GM19238 (cell line): ENCODE data around the gene CAB39.

Experiments used
- DNase-seq: peaks from one replicate; pipeline ENCODE4 v3.0.0; 2011; ENCODE audit warnings: low spot score; ENCODE audit not compliant: insufficient read length

CAB39 gene

GRCh38 chr2:230712443-230713330, at the start of gene CAB39:
TSS of gene CAB39 (plus strand) at chr2:230712842. CDS start at chr2:230760002, 47,160 bp downstream.
- DNase-seq, result peak; percentile 88

DNA sequence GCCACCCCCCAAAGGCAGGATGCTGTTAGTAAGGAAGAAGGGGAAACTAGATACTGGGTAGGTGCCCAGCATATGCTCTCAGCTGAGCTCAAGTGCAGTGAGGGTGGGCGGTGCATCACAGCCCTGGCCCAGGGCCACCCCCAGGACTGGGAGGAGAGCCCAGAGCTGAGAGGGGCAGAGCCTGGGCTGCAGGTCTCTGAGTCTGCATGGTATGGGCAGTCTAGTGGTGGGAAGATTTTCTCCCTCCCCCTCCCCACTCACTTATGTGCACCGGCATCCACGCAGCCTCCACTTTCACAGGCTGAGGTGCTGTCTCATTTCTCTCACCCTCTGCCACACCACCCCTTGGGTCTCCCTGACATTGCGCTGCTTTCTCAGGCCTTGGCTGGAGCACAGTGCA, 48.5 kb upstream of the CAB39 start:
- DNase-seq, result no peak

DNA sequence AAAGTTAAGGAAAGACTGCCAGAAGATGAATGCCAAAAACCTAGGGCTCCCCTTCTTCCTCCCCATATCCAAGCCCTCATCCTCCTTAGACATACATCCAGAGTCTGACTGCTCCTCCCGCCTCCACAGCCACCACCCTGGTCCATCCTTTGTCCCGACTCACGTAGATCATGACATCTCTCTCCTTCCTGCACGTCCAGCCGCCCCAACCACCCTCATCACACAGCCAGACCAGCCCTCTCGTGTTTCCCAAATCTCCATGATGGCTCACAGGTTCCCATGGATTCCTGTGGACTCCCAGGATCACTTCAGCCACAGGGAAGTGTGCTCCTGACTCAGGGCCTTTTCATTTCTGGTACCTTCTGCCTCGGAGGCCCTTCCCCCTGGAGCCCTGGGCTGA, 47.8 kb upstream of the CAB39 start:
- DNase-seq, result no peak

GRCh38 chr2:230665263-230665691, 47.4 kb upstream of the CAB39 start:
- DNase-seq, result no peak

DNA sequence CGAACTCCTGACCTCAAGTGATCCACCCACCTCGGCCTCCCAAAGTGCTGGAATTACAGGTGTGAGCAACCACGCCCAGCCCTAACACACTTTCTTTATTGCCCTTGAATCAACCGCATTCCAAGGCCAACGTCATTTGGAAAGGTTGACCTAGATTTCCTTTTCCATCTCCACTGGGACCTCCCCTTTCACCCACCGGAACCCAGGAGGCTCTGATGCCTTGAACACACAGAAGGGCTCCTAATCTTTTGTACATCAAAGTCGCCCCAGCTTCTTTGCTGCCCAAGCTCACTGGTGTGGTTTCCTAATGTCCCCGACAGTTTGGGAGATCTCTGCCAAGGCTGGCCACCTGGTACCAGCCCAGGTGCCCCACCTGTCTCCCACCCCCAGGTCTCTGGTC, 46.2 kb upstream of the CAB39 start:
- DNase-seq, result no peak

DNA sequence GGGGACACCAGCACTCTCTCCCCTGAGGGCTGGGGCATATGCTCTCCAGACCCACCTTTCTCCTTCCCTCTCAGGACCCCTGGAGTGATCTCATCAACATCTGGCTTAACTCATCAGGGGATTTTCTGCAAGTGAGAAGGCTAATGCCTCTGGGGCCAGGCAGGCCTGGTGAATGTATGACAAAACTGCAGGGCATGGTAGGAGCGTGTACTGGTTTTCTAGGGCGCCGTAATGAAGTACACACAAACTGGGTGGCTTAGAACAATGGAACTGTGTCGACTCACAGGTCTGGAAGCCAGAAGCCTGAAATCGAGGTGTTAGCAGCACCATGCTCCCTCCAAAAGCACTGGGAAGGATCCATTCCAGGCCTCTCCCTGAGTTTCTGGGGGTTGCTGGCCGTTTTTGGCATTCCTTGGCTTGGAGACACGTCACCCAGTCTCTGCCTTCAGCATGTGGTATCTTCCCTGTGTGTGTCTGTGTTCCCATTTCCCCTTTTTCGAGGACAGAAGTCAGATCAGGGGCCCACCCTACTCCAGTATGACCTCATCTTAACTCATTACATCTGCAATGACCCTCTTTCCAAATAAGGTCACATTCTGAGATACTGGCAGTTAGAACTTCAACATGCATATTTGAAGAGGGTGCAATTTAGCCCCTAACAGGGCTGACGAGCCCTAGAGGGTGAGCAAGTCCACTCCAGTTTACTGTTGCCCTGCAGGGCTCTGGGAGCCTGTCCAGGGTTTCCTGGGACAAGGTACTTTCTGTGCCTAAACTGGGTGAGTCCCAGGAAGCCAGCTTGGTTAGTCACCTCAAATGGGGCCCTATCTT, 45.5 kb upstream of the CAB39 start:
- no peak for DNase-seq

DNA sequence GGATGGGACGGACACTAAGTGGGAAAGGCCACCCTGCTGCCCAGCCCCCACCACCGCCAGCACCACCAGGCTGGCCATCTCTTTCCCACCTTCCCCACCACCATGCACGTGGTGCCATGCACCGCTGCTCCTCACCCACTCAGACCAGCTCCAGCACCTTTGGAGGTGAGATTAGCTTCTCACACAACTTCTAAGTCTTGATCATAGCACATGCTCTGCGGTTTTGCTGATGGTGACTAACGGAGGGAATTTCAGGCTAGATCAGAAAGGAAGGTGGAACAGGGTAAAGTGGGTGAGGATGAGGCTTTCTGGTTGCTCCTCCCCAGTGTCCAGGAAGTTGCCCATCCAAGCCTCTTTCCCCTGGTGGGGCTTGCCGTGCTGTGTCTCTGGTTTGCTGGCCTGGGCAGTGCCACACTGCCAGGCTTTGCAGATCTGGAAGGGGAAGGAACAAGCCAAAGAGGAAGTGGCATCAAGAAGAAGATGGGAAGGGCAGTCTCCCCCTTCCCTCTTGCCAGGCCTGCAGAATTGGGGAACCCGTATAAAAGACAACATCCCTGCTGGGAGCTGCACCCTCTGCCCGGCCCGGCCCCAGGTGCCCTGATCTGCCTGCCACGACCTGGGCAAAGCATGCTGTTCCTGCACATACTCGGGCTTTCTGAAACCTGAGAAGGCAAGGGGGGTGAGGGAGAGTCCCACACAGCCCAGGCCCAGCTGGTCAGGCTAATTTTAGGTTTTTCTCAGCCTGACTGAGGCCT, 44.3 kb upstream of the CAB39 start:
- no peak for DNase-seq

- DNase-seq, result no peak
Observed at GRCh38 chr2:230668939-230669303, 43.7 kb upstream of the CAB39 start.

DNA sequence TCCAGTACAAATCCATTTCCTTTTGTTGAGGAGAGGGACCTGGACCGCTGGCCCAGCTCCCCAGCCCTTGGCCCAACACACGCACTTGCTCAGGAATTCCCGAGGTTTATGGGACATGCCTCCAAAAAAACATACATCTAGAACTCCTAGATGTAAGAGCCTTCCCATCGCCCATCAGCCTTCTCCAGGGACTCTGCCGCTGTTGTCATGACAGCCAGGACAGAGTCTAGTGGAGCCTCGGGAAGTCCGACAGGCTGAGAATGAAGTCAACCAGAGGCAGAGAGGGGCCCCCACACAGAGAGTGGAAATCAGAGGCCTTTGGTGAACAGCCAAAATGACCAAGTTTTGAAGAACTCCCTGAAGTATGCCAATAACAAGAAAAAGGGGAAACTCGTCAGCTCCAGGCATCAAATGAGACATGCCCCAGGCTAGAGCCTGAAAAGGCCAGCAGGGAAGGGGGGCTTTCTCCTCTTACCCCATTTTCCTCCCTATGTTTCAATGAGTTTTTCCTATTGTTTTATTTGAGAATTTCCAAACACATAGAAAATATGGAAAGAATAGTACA, 43.2 kb upstream of the CAB39 start:
- no peak for DNase-seq

- DNase-seq, result no peak
Observed at GRCh38 chr2:230671117-230671516, 41.5 kb upstream of the CAB39 start.

- no peak for DNase-seq
Observed at GRCh38 chr2:230672836-230673235, 39.8 kb upstream of the CAB39 start.

DNA sequence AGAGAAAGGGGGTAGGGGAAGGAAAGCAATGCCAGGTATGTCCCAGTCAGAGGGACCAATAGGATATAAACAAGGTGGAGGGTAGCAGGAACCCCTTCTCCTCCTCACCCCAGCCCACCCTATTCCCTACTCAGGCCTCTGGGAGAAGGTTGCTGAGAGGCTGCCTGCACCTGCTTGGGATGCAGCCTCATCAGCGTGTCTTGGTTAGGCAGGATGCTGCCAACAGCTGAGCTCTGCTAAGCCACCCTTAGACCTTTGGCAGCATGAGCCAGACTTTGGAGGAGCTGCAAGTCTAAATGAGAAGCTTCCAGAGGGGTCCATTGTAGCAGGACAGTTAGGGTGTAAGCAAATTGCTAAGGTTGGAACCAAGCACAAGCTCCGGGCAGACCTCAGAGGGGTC, 38.2 kb upstream of the CAB39 start:
- no peak for DNase-seq

GRCh38 chr2:230674966-230675672, 37.5 kb upstream of the CAB39 start:
- no peak for DNase-seq

- DNase-seq, result no peak
Observed at GRCh38 chr2:230676546-230676945, 36.1 kb upstream of the CAB39 start.

GRCh38 chr2:230677201-230677946, 35.3 kb upstream of the CAB39 start:
- DNase-seq, result no peak

DNA sequence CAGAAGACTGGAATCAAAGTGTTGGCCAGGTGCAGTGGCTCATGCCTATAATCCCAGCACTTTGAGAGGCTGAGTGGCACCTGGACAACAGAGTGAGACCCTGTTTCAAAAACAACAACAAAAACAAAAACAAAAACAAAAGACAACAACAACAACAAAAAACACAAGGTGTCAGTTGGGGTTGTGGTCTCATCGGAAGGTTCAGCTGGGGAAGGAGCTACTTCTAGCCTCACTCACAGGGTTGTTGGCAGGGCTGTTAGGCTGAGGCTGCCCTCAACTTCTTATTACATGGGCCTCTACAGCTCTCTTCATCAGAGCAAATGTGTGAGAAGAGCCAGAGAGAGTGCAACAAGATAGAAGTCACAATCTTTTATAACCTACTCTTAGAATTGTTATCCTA, 34.6 kb upstream of the CAB39 start:
- DNase-seq, result no peak

- no peak for DNase-seq
Observed at GRCh38 chr2:230678451-230678850, 34.2 kb upstream of the CAB39 start.

GRCh38 chr2:230680463-230681170, 32.0 kb upstream of the CAB39 start:
- no peak for DNase-seq

GRCh38 chr2:230681171-230681545, 31.5 kb upstream of the CAB39 start:
- DNase-seq, result no peak
